NB4 (cell line): ENCODE measurements around the gene VAC14.

Experiments
- MAX ChIP-seq: IDR thresholded peaks from 2 replicates; pipeline ENCODE4 v1.6.1; 2011; ENCODE audit warnings: low read depth, low read length
- POLR2A ChIP-seq: IDR thresholded peaks from 2 replicates; pipeline ENCODE4 v1.6.1; 2011; ENCODE audit warnings: mild to moderate bottlenecking; ENCODE audit not compliant: insufficient read length; ENCODE audit errors: extremely low read depth
- TF ChIP-seq, protein P1 (sequence below): IDR thresholded peaks from one replicate; pipeline ENCODE4 v1.5.1; 2012; ENCODE audit warnings: low read depth, low read length

DNA sequence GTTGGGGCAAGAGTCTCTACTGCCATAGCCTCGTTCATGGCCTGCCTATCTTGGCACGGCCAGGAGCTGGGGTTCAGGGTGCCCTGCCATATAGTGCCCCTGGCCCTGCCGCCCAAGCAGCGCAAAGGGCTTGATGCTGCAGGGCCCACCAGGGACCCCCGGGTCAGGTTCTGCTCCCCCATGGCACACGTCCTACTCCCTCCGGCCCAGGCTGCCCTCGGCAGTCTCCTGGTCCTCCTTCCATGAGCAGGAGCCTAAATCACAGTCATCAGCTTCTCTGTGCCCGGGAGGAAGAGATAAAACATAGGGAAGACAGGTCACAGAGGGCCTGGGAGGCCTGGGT is 59.2 kb downstream of the VAC14 start:
- TF ChIP-seq MAX, result no peak
- TF ChIP-seq, protein P1, sequence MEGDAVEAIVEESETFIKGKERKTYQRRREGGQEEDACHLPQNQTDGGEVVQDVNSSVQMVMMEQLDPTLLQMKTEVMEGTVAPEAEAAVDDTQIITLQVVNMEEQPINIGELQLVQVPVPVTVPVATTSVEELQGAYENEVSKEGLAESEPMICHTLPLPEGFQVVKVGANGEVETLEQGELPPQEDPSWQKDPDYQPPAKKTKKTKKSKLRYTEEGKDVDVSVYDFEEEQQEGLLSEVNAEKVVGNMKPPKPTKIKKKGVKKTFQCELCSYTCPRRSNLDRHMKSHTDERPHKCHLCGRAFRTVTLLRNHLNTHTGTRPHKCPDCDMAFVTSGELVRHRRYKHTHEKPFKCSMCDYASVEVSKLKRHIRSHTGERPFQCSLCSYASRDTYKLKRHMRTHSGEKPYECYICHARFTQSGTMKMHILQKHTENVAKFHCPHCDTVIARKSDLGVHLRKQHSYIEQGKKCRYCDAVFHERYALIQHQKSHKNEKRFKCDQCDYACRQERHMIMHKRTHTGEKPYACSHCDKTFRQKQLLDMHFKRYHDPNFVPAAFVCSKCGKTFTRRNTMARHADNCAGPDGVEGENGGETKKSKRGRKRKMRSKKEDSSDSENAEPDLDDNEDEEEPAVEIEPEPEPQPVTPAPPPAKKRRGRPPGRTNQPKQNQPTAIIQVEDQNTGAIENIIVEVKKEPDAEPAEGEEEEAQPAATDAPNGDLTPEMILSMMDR, result no peak
- no peak for TF ChIP-seq POLR2A
